K562 (cell line): Measurements from ENCODE around the gene C6orf47. TPM values are rescaled to one million over a fixed set of nuclear protein-coding genes. Genes with fewer than 3 reads are reported as not detected.

ENCODE experiments used
- BRD4 ChIP-seq: fragments of 200-600 bp; sonication (generic); IDR thresholded peaks from 2 replicates; pipeline ENCODE4 v1.6.1; 2017; ENCODE audit warnings: inconsistent platforms
- BRF1 ChIP-seq: IDR thresholded peaks from 3 replicates; pipeline ENCODE4 v1.6.1; 2011; ENCODE audit warnings: borderline replicate concordance, mild to moderate bottlenecking; ENCODE audit not compliant: insufficient read length; ENCODE audit errors: extremely low read depth
- CBFB ChIP-seq: sonication (generic); formaldehyde crosslinking; IDR thresholded peaks from 2 replicates; pipeline ENCODE4 v1.4.0; 2020; ENCODE audit warnings: mild to moderate bottlenecking, missing genetic modification reagents
- CUX1 ChIP-seq: fragments of 200-800 bp; sonication (Bioruptor generic); IDR thresholded peaks from 2 replicates; pipeline ENCODE4 v1.6.1; 2016; ENCODE audit warnings: missing genetic modification characterization, missing compliant biosample characterization
- FIP1L1 ChIP-seq: fragments of 200-400 bp; formaldehyde crosslinking; IDR thresholded peaks from 2 replicates; pipeline ENCODE4 v1.6.1; 2018; ENCODE audit warnings: mild to moderate bottlenecking, low read depth, low read length; ENCODE audit not compliant: poor library complexity, severe bottlenecking
- FOS ChIP-seq: IDR thresholded peaks from 3 replicates; pipeline ENCODE4 v1.6.1; 2011; ENCODE audit not compliant: insufficient read length; ENCODE audit errors: extremely low read depth
- FOXA3 ChIP-seq, 2 experiments: fragments of 450-650 bp in 1 of 2; sonication (generic) in 1 of 2; formaldehyde crosslinking; IDR thresholded peaks in 1 of 2; conservative IDR thresholded peaks in 1 of 2; 2 replicates each; pipeline versions ENCODE4 v1.4.0 to v1.8.0; 2020 to 2022; ENCODE audit warnings: mild to moderate bottlenecking in 2 of 2, missing genetic modification reagents in 1 of 2
- IRF1 ChIP-seq: sonication (generic); formaldehyde crosslinking; IDR thresholded peaks from 2 replicates; pipeline ENCODE4 v1.8.0; 2022; ENCODE audit warnings: missing genetic modification reagents, mild to moderate bottlenecking, borderline replicate concordance
- LCOR ChIP-seq: sonication (generic); formaldehyde crosslinking; IDR thresholded peaks from 2 replicates; pipeline ENCODE4 v1.8.0; 2022; ENCODE audit warnings: mild to moderate bottlenecking, missing genetic modification reagents
- MCM3 ChIP-seq: fragments of 450-650 bp; IDR thresholded peaks from 2 replicates; pipeline ENCODE4 v1.6.1; 2016
- NCOR1 ChIP-seq: fragments of 450-650 bp; IDR thresholded peaks from 2 replicates; pipeline ENCODE4 v1.6.1; 2016; ENCODE audit warnings: mild to moderate bottlenecking, moderate library complexity
- NR0B1 ChIP-seq: fragments of 450-650 bp; IDR thresholded peaks from one replicate; pipeline ENCODE4 v1.6.1; 2018; ENCODE audit warnings: mild to moderate bottlenecking, moderate library complexity; ENCODE audit not compliant: partially characterized antibody
- NR3C1 ChIP-seq: sonication (generic); formaldehyde crosslinking; IDR thresholded peaks from 2 replicates; pipeline ENCODE4 v1.8.1; 2022; ENCODE audit warnings: missing genetic modification reagents
- RUNX1 ChIP-seq: sonication (generic); IDR thresholded peaks from 2 replicates; pipeline ENCODE4 v1.6.1; 2016; ENCODE audit warnings: antibody characterized with exemption, low read depth
- SMAD4 ChIP-seq: fragments of 250-450 bp; sonication (Bioruptor Pico); conservative IDR thresholded peaks from 2 replicates; pipeline ENCODE4 v1.8.0; 2021; ENCODE audit warnings: inconsistent platforms, mild to moderate bottlenecking, moderate library complexity
- TCF15 ChIP-seq: fragments of 250-450 bp; sonication (Bioruptor Pico); IDR thresholded peaks from 2 replicates; pipeline ENCODE4 v1.8.0; 2022; ENCODE audit warnings: moderate library complexity, mild to moderate bottlenecking, inconsistent platforms
- TCF7L2 ChIP-seq: fragments of 150-350 bp; IDR thresholded peaks from 2 replicates; pipeline ENCODE4 v1.6.1; 2016; ENCODE audit warnings: low read depth, mild to moderate bottlenecking, low read length, moderate library complexity
- ZEB2 ChIP-seq: fragments of 450-650 bp; IDR thresholded peaks from 2 replicates; pipeline ENCODE4 v1.6.1; 2016
- ZFP1 ChIP-seq: fragments of 450-650 bp; formaldehyde crosslinking; IDR thresholded peaks from 2 replicates; pipeline ENCODE4 v1.4.0; 2020; ENCODE audit warnings: mild to moderate bottlenecking, mixed read lengths
- ZNF444 ChIP-seq: fragments of 250-450 bp; sonication (Bioruptor Pico); IDR thresholded peaks from 2 replicates; pipeline ENCODE4 v1.4.0; 2020; ENCODE audit warnings: mild to moderate bottlenecking, moderate library complexity
- ZNF586 ChIP-seq: fragments of 450-650 bp; formaldehyde crosslinking; conservative IDR thresholded peaks from 2 replicates; pipeline ENCODE4 v1.4.0; 2020; ENCODE audit warnings: mild to moderate bottlenecking, moderate library complexity
- ZNF785 ChIP-seq: fragments of 250-450 bp; sonication (Bioruptor Pico); IDR thresholded peaks from 2 replicates; pipeline ENCODE4 v1.4.0; 2020; ENCODE audit warnings: mild to moderate bottlenecking
- polyA plus RNA-seq, 8 experiments: library from polyadenylated mRNA; depleted of rRNA in 4 of 8; stranded (reverse) in 5 of 8; unstranded in 3 of 8; fragments of >200 nt; fragmentation: Nextera tagmentation in 2 of 8; fragmentation: Illumina TruSeq in 1 of 8; extraction: Ambion mirVana in 2 of 8; extraction: Trizol in 1 of 8; gene quantifications; 2 replicates each; pipeline versions ENCODE4 v1.2.1 to v1.2.3, GENCODE V29; 2011 to 2014; ENCODE audit warnings: inconsistent platforms in 1 of 8, missing spikeins in 1 of 8
- total RNA-seq, 7 experiments: library from RNA; depleted of rRNA in 6 of 7; stranded (reverse); fragments of >200 nt in 6 of 7; fragmentation: Illumina TruSeq in 2 of 7; extraction: Trizol in 2 of 7; gene quantifications; 2 replicates each; pipeline versions ENCODE4 v1.2.1 to v1.2.3, GENCODE V29; 2011 to 2021; ENCODE audit warnings: low replicate concordance in 1 of 7

Gene C6orf47
- total and polyA plus RNA-seq, 9 of the 15 experiments (the other 6 are each of a cell fraction or from before 2014, with no cell fraction given), result 0.14 to 43.8 (median 27.0) TPM

GRCh38 chr6:31620586-31621319 is 39.8 kb downstream of the C6orf47 start, which contains the start of gene PRRC2A (continued):
- TF ChIP-seq NCOR1, result peak; percentile 78
- no peak for TF ChIP-seq CBFB (CRISPR knock-in tag)
- no peak for TF ChIP-seq ZEB2
- no peak for TF ChIP-seq CUX1 (CRISPR knock-in tag)
- no peak for TF ChIP-seq IRF1 (CRISPR knock-in tag)
- no peak for TF ChIP-seq NR0B1
- peak in 1 of 2 experiments; percentile 40; a peak in 1 of 4 replicates for TF ChIP-seq FOXA3 (CRISPR knock-in tag; conservative IDR thresholded peaks at IDR 0.05 in 1 of 2, IDR thresholded peaks at IDR 0.05 in 1 of 2)
- no peak for TF ChIP-seq TCF15
- TF ChIP-seq FIP1L1, result peak; percentile 58
- no peak for TF ChIP-seq TCF7L2
- TF ChIP-seq ZNF444, result no peak
- TF ChIP-seq FOS, result no peak
- no peak for TF ChIP-seq ZNF785 (CRISPR knock-in tag)
- peak; percentile 92 for TF ChIP-seq SMAD4 (CRISPR knock-in tag)
- TF ChIP-seq LCOR, result no peak
- TF ChIP-seq ZFP1 (CRISPR knock-in tag), result no peak
- peak; percentile 99 for TF ChIP-seq BRD4
- no peak for TF ChIP-seq ZNF586 (CRISPR knock-in tag)
- TF ChIP-seq BRF1, result no peak
- TF ChIP-seq MCM3, result no peak
- TF ChIP-seq RUNX1, result no peak
- TF ChIP-seq NR3C1 (CRISPR knock-in tag), result 0 out of 2 replicates have a peak, but pooled peaks have one; percentile 61
